Stimulated activated CD4-positive, alpha-beta T cell treated with anti-CD3 and anti-CD28 coated beads, Interleukin-12 subunit alpha, Interleukin-12 subunit beta, amount 100 ng/mL, for 48 hours (primary cell): ENCODE results near the gene ADGB.
"Not testable (repeated sequence)": the region's sequence is repeated elsewhere in the genome, so short reads cannot be mapped to it uniquely, and the experiment has no call there.

ENCODE experiments used
- DNase-seq, 3 donors: peaks; one replicate each; pipeline ENCODE4 v3.0.0-alpha.2; 2020; ENCODE audit warnings: low read depth in 2 of 3, low spot score in 1 of 3

The ADGB gene

DNA sequence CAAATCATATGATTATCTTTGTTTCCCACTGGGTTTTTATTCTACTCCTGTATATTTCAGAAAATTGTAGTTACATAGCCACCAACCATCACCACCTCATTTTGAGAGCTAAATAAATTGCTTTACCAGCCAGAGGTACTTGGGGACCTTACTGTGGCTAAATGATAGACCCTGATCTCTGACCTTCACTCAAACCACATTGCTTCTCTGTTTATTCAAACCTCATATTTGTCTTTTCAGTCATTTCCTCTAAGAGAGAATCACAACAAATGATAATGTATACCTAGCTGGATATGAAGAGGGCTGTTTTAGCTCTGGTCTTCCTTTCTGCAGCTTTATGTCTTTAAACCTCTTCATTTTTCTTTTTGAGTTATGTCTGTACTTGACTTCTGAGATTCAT is 142.8 kb downstream of the ADGB start:
- DNase-seq = no peak

DNA sequence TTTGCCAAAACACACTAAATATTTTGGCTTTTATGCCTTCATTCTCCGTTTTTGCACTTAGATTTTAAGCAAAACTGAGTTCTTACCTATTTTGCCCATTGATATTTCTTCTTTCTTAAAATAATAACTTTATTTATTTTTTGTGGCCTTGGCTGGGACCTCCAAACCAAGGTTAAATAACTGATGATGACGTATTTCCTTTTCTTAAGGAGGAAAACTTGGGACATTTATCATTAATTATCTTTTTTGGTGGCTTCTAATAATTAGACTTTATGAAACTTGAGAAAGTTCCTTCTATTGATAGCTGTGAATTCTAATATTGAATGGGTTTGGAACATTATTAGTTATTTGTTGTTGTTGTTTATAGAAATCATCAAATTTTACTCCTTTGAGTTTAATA is 154.5 kb downstream of the ADGB start:
- DNase-seq = no peak

DNA sequence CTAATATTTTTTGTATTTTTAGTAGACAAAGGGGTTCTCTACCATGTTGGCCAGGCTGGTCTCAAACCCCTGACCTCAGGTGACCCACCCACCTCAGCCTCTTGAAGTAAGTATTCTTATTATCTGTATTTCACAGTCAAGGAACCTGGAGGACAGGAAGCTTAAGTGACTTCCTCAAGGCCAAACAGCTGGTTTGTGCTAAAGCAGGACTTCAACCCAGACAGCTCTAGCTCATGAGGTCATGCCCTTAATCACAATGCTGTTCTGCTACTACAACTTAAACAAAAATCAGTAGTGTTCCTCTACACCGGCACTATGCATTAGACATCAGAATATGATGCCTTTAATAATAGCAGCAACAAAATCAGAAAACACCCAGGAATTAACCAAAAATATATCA is 168.9 kb downstream of the ADGB start:
- no peak for DNase-seq

DNA sequence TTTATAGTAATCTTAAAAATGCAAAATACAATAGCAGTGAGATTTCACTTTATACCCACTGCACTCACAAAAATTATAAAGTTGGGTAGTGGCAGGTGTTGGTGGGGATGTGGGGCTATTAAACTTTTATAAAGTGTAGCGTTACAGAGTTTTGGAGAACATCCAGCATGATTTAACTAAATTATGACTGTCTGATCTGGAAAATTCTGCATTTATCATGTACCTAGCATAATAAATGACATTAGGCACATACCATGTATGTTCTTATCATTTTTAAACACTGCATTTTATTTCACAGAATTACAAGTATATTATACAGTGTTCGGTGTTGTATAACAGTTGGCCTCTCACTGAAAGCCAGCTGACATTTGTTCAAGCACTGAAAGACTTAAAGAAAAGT is 169.9 kb downstream of the ADGB start:
- DNase-seq = no peak

DNA sequence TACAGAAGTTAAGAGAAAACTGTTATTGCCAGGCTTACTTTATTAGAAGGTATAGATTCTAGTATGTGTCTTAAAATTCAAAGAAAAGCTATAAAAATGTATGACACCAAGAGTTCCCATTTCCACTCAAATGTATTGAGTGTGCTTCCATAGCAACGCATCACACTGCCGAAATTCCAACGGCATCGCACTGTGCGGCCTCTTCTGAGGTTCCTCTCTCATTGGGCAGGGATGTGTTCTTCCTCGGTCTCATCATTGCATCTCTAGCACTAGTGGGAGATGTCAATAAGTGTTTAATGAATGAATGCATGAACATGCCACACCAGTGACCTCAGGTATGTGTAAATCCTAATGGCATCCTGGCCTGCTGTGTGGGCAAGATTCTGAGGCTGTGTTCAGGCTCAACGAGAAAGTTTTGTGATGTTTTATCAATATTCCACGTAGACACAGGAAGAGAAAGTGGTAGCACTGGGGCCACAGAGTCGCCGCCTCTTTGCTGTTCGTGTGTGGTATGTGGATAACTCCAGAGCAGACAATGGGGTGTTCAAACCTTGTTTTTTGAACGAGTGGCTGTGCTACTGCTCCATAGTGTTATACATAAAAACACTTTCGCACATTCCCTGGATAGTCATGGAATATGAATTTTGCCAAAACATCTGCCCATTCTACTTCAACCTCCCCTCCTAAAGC is 171.6 kb downstream of the ADGB start:
- no peak for DNase-seq

DNA sequence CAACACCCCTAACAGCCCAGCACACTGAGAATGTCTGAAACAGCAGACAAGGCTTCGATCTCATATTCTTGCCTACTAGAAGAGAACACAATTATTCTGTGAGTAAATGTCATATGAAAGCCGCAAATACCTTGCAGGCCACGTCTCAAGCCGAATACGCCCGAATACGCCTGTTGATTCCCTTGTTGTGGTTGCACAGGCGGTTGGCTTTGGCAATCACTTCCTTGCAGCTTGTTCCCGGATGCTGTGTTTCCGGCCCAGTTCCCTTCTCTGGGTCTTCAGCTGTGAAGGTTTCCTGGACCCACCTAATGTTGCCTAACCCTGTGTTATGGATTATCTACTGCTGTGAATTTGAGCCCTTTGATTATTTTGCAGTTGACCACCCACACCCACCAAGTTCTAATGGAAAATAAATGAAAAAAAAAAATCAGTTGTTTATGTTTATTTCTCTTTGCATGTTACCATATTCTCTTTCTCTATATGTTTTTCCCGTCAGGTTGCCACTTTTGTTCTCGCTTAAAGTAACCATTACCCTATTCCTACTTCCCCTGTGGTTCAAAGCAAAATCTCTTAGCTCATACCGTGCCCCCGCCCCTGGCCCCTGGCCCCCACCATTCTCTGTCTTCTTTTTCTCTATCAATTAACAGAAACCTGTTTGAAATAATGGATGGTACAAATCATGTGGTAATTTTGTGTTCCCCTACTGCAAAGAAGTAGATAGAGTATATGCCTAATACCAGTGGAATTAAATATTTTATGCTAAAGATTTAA is 172.4 kb downstream of the ADGB start:
- peak; percentile 12 to 30 (median 18) for DNase-seq

DNA sequence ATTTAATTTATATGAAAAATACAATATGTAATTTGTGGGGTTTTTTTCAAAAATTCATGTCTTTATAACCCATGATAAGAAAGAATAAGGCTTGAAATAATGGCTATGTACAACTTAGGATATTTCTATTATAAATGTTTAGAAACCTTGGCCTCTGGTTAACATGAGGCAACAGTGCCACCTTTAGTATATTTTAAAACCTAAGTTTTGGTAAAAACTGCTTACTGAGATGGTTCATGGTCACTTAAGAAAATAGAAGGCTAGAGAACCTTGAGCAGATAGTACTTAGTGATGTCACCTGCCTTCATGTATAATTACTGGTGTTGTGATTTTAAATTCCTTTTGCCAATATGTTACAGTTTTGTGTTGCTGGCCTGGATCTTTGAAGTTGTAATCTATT is 176.4 kb downstream of the ADGB start:
- no peak for DNase-seq

DNA sequence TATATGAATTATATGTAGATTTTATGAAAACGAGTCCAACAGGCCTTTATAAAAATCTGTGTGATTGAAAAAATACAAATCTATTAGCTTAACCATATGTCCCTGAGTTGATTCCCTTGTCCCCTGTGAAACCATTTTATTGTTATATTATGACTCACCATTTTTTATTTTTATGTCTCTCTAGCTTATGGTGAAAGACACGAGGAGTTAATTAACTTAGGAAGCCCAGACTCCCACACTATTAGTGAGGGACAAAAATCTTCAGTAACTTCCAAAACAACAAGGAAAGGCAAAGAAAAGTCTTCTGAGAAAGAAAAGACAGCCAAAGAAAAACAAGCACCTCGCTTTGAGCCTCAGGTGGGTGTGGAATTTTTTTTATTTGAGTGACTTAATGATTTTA is 183.1 kb downstream of the ADGB start:
- DNase-seq = no peak

DNA sequence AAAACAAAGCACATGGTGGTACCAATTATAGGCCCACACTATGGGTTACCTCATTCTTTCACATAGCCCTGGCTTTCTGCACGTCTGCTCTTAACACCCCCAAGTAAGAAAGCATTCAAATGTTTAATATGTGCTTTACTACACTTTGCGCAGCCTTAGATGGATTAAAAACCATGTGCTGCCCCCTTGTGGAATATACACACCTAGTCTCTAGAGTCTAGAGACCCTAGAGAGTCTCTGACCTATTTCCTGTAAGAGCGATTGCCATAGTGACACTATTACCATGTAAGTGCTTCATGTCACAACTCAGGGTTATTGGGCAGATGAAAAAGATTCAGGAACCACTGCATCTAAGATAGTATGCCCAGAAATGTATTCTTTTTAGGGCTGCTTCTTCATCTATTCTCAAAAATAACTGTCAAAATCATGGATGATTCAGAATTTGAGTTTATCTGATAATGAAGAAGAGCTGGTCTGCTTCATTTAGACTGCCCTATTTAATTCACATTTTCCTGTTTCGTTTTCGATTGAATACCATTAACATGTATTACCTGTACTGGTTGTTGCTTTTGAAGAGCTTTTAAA is 186.3 kb downstream of the ADGB start:
- DNase-seq = peak in 1 of 3 donors; percentile 41

DNA sequence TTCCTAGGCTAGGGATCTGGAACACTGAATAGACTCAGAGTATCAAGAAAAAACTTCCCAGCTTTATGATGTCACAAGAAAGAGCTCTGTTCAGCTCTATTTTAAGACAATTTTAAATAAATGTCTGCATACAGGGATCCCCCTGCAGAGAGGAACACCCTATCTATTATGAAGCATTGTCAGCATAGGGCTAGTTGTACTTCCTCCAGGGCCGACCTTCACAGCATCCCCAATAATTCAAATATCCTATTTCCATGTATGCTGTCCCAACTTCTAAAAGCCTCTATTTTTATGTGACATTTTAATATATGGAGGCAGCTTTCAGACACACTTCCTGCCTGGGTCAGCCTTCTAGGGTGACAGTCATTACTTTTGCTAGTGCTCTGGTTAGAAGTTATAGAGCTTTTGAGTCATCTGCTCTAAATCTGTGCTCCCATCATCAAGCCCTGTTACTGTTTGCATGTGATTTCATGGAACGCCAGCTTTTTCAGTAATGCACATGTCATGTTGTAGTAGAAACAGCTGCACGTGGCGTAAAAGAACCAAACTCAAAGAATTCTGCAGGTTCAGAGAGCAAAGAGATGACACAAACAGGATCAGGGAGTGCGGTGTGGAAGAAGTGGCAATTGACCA is 189.2 kb downstream of the ADGB start:
- DNase-seq = no peak

DNA sequence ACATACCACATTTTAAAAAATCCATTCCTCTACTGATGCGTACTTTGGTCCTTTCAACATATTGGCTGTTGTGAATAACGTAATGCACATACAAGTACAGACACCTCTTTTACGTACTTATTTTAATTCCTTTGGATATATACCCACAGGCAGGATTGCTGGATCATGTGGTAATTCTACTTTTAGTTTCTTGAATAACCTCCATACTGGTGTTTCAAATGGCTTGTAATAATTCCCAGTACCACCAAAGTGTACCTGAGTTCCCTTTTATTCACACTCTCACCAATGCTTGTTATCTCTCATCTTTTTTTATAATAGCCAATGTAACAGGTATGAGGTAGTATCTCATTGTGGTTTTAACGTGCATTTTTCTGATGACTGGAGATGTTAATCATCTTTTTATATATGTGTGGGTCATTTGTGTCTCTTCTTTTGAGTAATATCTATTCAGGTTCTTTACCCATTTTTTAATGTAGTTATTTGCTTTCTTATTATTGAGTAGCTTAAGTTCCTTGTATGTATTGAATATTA is 191.9 kb downstream of the ADGB start:
- no peak for DNase-seq

DNA sequence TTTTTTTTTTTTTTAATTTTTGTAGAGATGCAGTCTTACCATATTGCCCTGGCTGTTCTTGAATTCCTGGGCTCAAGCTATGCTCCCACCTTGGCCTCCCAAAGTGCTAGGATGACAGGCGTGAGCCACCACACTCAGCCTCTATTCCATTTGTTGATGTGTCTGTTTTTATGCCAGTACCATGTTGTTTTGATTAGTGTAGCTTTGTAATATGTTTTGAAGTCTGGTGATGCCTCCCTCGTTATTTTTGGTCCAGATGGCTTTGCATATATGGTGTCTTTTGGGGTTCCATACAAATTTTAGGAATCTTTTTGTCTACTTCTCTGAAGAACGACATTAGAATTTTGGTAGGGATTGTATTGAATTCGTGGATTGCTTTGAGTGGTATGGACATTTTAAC is 193.2 kb downstream of the ADGB start:
- no peak for DNase-seq

DNA sequence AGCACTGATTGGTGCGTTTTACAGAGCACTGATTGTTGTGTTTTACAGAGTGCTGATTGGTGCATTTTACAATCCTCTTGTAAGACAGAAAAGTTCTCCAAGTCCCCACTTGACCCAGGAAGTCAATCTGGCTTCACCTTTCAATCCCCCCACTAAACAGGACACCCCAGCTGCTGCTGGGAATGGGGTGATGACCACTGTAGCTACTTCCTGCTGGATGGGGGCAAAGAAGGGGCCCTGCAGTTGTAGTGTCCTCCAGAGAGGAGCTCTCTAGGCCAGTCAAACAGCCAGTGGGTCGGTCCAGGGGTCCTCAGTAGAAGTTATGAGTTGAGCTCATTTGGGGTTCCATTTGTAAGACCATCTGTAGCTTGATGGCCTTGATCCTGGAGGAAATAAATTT is 194.4 kb downstream of the ADGB start:
- DNase-seq = not testable (repeated sequence)

DNA sequence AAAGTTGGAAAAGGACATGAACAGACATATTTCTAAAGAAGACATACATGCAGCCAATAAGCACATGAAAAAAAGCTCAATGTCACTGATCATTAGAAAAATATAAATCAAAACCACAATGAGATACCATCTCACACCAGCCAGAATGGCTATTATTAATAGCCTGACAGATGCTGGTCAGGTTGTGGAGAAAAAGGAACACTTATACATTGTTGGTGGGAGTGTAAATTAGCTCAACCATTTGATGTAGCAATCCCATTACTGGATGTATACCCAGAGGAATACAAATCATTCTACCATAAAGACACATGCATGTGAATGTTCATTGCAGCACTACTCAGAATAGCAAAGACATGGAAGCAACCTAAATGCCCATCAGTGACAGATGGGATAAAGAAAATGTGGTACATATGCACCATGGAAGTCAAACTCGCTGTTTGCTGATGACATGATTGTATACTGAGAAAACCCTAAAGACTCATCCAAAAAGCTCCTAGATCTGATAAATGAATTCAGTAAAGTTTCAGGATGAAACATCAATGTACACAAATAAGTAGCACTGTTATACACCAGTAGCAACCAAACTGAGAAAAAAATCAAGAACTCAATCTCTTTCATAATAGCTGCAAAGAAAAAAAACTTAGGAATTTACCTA is 196.8 kb downstream of the ADGB start:
- DNase-seq = no peak

DNA sequence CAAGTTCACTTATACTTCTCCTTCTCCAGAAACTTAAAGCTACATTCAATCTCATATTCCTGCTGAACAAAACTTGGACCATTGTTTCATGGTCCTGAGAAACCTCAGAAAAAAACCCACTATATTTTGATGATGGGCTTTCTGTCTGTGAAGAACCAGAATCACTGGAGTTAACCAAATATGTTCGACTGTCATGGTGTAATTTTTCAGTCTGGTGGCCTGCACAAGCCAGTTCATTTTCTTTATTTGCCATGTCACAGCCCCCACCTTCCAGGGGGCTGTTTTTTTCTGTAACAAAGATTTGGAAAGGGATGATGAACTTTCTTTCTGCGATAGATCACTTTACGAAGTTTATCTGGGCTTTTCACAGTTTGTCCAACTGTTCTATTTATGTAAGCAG is 204.4 kb downstream of the ADGB start:
- DNase-seq = not testable (repeated sequence)

DNA sequence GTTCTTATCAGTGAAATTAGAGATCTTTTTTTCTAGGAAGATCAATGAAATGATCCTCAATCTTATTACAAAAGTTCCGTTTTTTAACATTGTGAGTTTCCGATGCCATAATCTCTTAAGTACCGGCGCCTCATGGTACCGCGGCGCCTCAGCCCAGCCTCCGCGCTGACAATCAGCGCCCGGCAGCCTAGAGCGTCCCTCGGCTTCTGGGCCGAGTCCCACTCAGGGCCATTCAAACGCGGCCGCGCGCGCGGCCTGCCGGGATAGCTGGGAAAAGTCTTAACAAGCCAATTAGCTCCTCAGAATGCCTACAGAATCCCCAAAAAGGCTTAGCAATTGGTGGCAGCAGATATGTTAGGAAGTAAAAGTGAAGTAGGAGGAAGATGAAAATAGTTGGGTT is 204.8 kb downstream of the ADGB start:
- DNase-seq = no peak

DNA sequence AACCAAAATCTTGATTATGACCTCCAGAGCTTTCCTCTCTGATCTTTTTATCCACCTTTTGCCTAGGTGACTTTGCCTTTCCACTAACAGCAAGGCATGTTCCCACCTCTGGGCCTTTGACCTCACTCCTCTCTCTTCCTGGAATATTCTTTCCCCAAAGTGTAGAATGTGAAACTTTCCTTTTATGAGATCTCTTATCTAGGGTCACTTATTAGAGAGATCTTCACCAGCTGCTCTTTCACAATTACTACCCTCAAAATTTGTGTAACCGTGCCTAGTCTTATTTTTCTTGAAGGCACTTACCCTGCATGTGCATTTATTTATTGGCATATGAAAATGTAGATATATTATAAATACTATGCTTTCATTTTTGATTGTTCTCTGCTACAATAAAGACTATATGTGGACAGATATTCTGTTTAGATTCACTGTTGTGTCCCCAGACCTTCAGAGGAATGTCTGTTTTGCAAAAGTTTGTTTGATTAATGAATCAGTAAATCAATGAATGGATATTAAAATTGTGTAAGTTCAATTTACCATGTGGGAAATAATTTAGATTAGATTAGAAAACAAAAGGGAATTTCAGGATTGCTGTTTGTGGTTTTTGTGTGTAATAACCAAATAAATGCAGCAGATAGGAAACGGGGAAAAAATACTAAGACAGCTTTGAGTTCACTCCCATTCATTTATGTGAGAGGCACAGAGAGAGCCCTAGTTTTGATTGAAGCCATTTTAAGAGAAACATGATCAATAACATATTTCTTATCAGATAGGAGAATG is 207.0 kb downstream of the ADGB start:
- DNase-seq = no peak

DNA sequence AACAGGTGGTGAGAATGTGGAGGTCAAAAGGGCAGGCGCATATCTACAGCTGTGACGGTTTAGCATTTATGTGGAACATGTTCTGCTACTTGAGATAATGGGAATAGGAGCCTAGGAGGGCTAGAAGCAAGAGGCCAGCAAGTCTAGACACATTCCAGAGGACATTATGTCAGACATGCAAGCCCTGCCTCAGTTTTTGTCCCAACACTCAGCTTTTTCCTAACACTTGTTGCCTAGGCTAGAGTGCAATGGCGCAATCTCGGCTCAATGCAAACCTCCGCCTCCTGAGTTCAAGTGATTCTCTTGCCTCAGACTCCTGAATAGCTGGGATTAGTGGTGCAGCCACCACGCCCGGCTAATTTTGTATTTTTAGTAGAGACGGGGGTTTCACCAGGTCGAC is 210.2 kb downstream of the ADGB start:
- DNase-seq = not testable (repeated sequence)

DNA sequence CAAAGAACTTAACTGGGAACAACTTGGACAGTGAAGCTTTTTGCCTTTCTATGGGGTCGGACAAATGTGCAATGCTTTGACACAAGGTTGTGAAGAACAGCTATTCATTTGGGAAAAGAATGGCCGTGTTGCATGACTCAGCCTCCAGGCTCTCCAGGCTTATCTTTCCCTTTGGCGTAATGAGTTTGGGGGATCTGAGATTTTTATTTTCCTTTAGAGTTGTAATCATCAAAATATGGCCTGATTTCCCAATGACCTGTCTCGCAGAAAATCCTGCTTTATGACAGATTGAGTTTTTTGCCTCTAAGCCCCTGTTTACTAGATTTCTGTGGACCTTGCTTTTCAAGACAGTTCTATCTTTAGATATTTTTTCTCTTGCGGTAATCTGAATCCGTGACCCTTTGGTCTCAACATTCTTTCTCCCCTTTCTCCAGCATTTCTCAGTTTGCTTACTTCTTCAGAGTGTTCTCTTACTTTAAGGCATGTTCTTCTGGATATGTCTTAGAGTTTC is 214.1 kb downstream of the ADGB start:
- not testable (repeated sequence) for DNase-seq

DNA sequence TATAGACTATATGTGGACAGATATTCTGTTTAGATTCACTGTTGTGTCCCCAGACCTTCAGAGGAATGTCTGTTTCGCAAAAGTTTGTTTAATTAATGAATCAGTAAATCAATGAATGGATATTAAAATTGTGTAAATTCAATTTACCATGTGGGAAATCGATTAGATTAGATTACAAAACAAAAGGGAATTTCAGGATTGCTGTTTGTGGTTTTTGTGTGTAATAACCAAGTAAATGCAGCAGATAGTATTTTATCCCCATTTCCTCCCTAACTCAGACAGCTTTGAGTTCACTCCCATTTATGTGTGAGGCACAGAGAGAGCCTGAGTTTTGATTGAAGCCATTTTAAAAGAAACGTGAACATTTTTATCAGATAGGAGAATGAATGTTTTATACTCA is 214.8 kb downstream of the ADGB start:
- no peak for DNase-seq
